ENCODE results near the gene CFAP57.

Gene CFAP57

GRCh38 chr1:43214501-43215444, 42.6 kb downstream of the CFAP57 start:
- intact Hi-C loops (cut with DNase I; ENCODE audit: low total_unique reads), result no loop called here
- Histone ChIP-seq H3K36me3 (no peaks in the 10 kb centered on the region), H3K9me3 (no peaks in the 10 kb centered on the region), H3K4me3 (no peak overlapping the region), H3K4me1 (no peaks in the 10 kb centered on the region), H3K27ac (no peak overlapping the region), H3K27me3 (no peaks in the 10 kb centered on the region)
- TF ChIP-seq CTCF (IDR thresholded peaks at IDR 0.05), result no peak
- no peak for DNase-seq

- Histone ChIP-seq H3K27ac (no peak overlapping the region), H3K4me1 (no peaks in the 10 kb centered on the region), H3K9me3 (no peaks in the 10 kb centered on the region), H3K27me3 (no peaks in the 10 kb centered on the region), H3K36me3 (no peaks in the 10 kb centered on the region), H3K4me3 (no peak overlapping the region)
- intact Hi-C loops (cut with DNase I; ENCODE audit: low total_unique reads), result no loop called here
- no peak for DNase-seq
- no peak for TF ChIP-seq CTCF (IDR thresholded peaks at IDR 0.05)
These were observed 45.6 kb downstream of the CFAP57 start for GRCh38 chr1:43217747-43218146.

GRCh38 chr1:43220905-43221778, 49.0 kb downstream of the CFAP57 start:
- TF ChIP-seq CTCF (IDR thresholded peaks at IDR 0.05), result no peak
- Histone ChIP-seq H3K27ac (no peak overlapping the region), H3K36me3 (no peaks in the 10 kb centered on the region), H3K4me1 (no peaks in the 10 kb centered on the region), H3K9me3 (no peaks in the 10 kb centered on the region), H3K27me3 (no peaks in the 10 kb centered on the region), H3K4me3 (no peak overlapping the region)
- no peak for DNase-seq
- intact Hi-C loops (cut with DNase I; ENCODE audit: low total_unique reads), result loop anchor here (10.0 kb wide), 1 partner anchor 164 kb away; the partner anchor contains the start of genes MED8 and SZT2

GRCh38 chr1:43221797-43222196, 49.7 kb downstream of the CFAP57 start:
- Histone ChIP-seq H3K27ac (no peak overlapping the region), H3K4me1 (no peaks in the 10 kb centered on the region), H3K4me3 (no peak overlapping the region), H3K9me3 (no peaks in the 10 kb centered on the region), H3K36me3 (no peaks in the 10 kb centered on the region), H3K27me3 (no peaks in the 10 kb centered on the region)
- DNase-seq, result no peak
- intact Hi-C loops (cut with DNase I; ENCODE audit: low total_unique reads), result loop anchor here (10.0 kb wide), 1 partner anchor 163 kb away; the partner anchor contains the start of genes MED8 and SZT2
- no peak for TF ChIP-seq CTCF (IDR thresholded peaks at IDR 0.05)

GRCh38 chr1:43222879-43223278, 50.7 kb downstream of the CFAP57 start:
- intact Hi-C loops (cut with DNase I; ENCODE audit: low total_unique reads), result loop anchor here (10.0 kb wide), 1 partner anchor 162 kb away; the partner anchor contains the start of genes MED8 and SZT2
- no peak overlapping the region for H3K27ac ChIP-seq
- H3K4me3 ChIP-seq, result no peak overlapping the region
- TF ChIP-seq CTCF (IDR thresholded peaks at IDR 0.05), result no peak
- H3K36me3 ChIP-seq, result no peaks in the 10 kb centered on the region
- no peak for DNase-seq
- peaks cover 0 to 3% (median 0%) of the 10 kb centered on the region in 4 donors for H3K4me1 ChIP-seq
- H3K9me3 ChIP-seq, result no peaks in the 10 kb centered on the region
- H3K27me3 ChIP-seq, result no peaks in the 10 kb centered on the region

Data from tibial artery (tissue), 4 donors.